NCI-H69 (cell line): ENCODE measurements around the gene MACROH2A1.

ENCODE experiments used
- DNase-seq: peaks from one replicate; lab custom pipeline; 2025; lab: John Stamatoyannopoulos, UW

The MACROH2A1 gene

GRCh38 chr5:135355169-135355568, 43.9 kb downstream of the MACROH2A1 start:
- no peak for DNase-seq

DNA sequence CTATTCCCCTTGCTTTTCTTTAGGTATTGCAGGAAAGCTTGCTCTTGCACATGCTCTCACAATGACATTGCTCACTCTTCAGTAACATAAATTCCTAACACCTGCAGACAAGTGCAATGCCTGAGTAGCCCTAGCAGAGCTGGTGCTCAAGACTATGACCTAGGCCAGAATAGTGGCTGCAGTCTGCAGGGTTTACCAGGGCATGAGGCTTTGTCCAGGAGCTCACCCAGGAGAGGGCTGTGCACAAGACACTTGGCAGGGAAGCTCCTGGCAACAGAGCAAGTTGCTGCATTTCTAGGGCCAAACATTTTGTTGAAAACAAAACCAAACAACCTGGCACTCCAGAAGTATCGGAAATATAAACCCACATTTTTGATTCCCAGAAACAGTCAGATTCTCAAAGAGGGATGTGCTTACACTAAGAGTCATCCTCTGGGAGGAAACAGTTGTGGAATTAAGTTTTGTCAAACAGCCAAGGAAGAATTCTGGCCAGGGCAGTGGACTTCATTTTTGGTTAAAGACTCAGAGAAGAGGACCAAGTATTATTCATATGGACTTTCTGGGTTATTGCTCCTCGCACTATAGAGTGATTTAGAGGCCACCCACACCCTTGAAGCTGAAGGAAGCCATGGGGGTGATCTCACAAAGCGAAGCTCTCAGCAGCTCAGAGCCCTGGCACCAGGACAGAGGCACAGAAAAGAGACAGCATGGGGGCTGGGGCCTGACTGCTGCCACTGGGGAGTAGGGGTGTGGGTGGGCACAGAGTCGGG, 44.9 kb downstream of the MACROH2A1 start:
- DNase-seq = no peak

GRCh38 chr5:135350536-135350935, 48.5 kb downstream of the MACROH2A1 start:
- no peak for DNase-seq

GRCh38 chr5:135349886-135350285, 49.1 kb downstream of the MACROH2A1 start:
- DNase-seq = no peak

DNA sequence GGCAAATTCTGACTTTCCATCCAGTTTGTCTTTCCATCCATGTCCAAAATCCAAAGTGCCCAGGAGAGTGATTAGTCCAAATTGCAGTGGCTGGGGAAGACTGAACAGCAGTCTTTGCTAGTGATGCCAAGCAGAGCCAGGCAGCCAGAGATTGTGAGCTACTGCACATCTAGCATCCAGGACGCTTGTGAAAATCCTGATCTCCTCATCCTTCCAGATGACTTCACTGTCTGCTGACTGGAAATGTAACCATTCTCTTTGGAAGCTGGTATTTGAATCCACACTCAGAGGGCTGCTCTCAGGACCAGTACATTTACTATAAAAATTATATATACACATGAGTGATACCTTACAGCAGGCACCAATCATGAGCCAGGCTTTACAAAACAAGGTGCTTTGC, 49.6 kb downstream of the MACROH2A1 start:
- no peak for DNase-seq

DNA sequence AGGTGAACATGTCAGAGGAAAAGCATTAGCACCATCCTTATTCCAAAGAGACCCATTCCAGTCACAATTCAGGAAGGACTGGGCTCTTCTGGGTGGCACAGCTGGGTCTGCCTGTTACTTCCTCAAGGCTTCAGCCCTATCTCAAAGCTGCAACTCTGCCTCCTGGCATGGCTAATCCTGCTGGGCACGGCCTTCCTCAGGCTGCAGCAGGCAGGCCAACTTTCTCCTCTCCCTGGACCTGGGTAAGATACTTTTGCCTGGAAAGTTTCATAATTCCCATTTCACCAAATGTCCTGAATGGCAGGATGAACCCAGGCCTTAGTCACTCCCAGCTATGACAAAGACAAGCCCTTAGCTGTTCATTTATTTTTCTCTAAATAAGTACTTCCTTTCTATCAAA, 50.1 kb downstream of the MACROH2A1 start:
- no peak for DNase-seq

DNA sequence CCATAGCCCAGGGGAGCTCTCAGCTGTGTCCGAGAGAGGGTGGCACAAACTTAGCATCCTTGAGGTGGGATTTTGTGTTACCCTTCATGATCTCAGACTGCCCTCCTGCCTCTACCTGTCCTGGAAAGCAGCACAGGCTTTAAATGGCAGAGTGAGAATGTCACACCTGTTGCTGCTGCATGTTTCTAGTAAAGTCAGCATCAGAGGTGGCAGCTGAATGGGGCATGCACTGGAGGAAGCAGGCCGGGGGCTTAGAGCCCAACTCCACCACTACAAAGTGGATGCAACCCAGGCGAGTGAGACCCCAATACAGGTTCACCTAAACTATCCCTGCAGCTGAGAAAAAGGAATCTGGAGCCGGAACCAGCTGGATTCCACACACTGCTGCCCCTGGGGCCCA, 51.6 kb downstream of the MACROH2A1 start:
- no peak for DNase-seq

- DNase-seq = no peak
Observed at GRCh38 chr5:135345956-135346731, 52.9 kb downstream of the MACROH2A1 start.

DNA sequence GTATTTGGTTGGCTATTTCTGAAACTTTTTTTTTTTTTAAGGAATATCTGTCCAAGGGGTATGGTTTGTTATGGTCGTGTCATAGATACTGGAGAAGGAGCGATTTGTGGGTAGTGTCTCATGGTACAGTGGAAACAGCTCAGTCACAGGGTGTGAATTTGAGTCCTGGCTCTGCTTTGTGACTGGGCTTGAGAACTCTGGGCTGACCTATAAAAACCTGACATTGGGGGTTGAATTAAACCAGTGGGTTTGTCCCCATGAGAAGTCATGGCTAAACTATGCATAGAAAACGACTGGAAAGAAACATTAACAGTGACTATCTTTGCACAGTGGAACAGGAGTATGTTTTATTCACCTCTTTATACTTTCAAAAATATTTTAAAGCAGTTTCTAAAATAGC, 54.7 kb downstream of the MACROH2A1 start:
- DNase-seq = no peak

DNA sequence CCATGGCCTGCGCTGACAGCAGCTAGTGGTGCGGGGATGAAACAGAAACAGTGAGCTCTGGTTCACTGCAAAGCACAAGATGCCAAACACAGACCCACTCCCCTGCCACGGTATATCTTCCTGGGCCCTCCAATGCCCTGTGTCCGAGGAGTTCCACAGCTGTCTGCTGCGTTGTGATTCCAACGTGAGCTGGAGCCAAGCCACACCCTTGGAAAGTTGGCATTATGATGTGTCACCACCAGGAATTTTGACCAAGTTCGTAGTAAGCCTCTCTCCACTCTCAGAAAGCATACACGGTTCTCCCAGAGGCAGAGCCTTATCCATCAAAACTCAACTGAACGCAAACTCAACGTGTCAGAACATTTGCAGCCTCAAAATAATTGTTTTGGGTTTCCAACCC, 55.6 kb downstream of the MACROH2A1 start:
- DNase-seq = no peak

- DNase-seq = no peak
Observed at GRCh38 chr5:135342551-135342875, 56.5 kb downstream of the MACROH2A1 start.

DNA sequence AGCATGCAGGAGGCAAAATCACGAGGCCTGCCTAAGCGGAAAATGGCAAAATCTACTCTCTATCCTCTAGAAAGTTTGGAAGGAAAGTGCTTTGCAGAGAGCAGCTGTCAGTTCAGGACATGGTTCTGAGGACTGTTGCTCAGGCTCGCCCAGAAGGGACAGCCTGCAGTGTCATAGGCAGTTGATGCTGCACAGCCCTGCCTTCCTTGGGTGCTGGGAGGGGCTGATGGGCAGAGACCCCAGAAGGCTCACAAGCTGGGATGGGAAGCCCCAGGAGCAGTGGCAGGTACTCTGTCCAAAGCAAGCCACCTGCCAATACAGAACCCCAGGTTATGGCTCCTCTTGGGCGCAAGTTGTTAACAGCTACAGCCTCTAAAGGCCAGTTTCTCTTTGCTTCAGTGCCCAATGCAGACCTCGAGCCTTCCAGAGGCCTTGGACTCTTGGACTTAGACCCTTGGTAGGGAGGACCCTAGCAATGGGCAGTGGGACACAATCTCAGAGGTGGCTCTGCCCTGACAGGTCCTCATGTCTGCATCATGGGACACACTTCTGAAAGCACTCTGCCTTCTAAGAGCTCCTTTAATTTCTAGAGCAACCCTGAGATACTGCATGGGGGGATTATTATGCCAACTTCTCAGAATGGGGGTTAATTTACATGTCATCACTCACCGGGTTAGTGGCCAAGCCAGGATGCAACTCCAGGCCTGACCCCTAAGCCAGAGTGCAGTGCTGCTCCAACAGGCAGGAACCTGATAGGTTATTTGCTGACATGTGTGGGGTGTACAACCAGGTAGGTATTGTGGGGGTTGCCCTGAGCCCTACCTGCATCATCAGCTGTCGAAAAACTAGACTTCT, 57.1 kb downstream of the MACROH2A1 start:
- DNase-seq = no peak

GRCh38 chr5:135341016-135341666, 57.9 kb downstream of the MACROH2A1 start:
- DNase-seq = no peak

- DNase-seq = no peak
Observed at GRCh38 chr5:135340568-135340967, 58.5 kb downstream of the MACROH2A1 start.

DNA sequence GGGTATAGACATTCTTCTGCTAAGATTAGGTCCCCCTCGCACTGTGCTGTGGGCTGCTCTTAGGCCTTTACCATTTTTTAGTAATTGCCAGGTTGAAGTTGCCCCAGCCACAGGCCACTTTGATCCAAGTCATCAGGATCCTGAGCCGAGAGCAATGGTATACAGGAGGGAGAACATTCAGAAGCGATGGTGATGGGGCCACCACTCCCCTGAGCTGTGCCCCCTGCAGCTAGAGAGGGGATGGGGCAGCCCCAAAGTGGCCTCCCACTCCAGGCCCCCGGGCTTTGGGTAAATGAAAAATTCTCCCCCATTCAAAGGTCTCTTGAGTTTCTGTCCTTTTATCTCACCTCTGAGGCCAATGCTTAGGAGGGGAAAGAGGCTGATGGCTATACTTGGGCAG, 59.4 kb downstream of the MACROH2A1 start:
- DNase-seq = no peak

DNA sequence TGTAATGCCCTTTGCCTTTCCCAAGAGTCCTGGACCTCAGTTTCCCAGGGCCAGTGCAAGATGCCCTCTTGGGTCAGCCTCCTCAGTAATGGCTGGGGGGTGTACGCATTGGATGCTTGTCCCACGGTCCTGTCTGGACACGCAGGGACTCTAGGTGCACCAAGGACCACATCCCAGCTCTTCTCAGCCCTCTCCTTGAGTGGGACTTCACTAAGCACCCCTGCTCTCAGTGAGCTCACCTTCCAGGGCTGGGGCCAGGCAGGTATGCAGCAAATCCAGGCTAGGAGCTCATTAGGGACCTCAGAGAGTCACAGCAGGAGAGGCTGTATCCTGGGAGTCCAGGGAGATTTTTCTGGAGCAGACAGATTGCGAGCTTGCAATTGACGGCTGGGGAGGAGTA, 59.8 kb downstream of the MACROH2A1 start:
- DNase-seq = no peak

GRCh38 chr5:135337064-135337463, 62.0 kb downstream of the MACROH2A1 start:
- no peak for DNase-seq

DNA sequence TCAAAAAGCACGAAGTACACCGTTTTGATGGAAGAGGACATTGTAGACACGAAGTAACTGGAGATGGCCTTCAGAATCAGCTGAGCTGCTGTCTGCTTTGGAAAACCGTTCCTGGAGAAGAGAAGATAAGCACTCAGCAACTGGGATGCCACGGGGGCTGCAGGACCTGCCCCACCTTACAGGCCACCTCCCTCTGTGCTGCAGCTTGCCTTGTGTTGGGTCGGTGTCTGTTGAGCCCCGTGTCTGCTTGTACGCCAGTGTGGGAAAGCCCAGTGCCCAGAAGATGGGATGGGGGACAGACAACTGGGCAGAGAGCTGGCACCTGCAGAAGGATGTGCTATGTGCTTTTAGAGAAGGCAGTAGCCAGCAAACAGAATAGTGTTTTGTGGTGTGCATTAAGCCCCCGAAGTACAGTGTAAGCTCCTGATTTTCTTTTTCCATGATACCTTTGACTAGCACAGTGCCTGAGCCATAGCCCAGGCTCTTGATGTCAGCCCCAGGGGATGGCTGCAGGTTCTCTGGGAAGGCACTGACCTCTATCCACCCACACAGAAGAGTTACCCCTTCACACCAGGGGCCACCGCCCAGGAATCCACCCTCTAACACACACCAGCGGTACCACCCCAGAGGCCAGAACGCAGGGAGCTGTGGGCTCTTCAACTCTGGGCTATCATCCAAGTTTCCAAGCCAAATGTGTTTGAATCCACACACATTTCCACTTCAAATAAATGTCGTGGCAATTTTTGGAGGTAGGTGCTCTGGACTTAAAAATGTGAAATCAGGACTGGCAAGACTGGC, 63.8 kb downstream of the MACROH2A1 start:
- DNase-seq = no peak

DNA sequence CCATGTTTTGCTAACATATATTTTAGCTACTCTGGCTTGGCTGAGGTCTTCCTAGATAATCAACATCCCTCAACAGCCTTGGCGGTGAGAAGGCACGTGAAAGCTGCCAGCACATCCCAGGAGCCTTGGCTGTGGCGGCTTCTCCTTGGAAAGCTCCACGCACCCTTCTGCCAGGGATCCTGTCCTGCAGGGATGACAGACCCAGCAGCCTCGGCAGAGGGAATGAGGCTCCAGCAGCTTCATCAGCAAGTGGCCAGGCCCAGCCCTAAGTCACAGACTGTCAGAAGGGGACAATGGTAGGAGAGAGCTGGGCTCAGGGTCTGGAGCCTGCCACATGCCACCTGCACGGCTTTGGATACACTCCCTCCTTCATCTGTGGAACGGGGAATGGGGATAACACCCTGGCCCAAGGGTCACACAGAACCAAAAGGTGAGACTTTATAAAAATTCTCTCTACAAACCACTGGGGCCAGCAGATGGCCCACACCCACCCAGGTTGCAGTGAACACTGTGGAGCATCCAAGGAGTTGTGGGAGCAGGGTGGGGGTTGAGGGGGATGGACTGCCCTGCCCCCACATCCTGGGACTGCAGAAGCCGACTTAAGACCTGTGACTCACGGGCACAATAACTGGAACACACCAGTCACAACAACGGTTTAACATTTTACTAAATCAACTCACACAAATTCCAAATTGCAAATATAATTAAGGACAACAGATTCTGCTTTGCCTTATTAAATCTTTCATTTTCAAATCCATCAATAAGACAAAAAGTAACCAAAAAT, 65.1 kb downstream of the MACROH2A1 start:
- DNase-seq = no peak

- DNase-seq = peak; percentile 67
Observed at GRCh38 chr5:135332519-135333150, 66.4 kb downstream of the MACROH2A1 start.
